ENCODE data around the gene CASKIN1.

DNA sequence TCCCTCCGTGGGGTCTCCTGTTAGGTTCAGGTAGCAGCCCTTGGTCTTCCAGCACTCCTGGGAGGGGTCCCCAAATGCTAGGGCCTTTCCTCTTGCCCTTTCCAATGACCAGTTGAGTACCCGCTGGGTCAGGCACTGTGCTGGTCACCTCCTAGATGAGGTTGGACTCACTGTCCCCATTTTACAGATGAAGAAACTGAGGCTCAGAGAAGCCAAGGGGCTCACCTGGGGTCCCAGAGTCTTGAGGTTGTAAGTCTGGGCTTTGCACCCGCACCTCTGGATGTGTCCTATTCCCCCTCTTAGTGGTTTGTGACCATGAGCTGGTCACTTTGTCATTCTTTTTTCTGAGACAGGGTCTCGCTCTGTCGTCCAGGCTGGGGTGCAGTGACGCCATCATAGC is 1.4 kb upstream of the CASKIN1 start:
- TF ChIP-seq, protein P1, sequence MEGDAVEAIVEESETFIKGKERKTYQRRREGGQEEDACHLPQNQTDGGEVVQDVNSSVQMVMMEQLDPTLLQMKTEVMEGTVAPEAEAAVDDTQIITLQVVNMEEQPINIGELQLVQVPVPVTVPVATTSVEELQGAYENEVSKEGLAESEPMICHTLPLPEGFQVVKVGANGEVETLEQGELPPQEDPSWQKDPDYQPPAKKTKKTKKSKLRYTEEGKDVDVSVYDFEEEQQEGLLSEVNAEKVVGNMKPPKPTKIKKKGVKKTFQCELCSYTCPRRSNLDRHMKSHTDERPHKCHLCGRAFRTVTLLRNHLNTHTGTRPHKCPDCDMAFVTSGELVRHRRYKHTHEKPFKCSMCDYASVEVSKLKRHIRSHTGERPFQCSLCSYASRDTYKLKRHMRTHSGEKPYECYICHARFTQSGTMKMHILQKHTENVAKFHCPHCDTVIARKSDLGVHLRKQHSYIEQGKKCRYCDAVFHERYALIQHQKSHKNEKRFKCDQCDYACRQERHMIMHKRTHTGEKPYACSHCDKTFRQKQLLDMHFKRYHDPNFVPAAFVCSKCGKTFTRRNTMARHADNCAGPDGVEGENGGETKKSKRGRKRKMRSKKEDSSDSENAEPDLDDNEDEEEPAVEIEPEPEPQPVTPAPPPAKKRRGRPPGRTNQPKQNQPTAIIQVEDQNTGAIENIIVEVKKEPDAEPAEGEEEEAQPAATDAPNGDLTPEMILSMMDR (IDR thresholded peaks at IDR 0.05): no peak
- TF ChIP-seq POLR2A (IDR thresholded peaks at IDR 0.05): no peak
